Fibroblast of the aortic adventitia (primary cell): Measurements from ENCODE around the gene FUZ. TPM values are rescaled to one million over a fixed set of nuclear protein-coding genes. Genes with fewer than 3 reads are reported as not detected.

Source experiments
- DNase-seq: peaks from one replicate; pipeline ENCODE4 v3.0.0-alpha.2; 2010; ENCODE audit warnings: low read depth
- H3K4me3 ChIP-seq: 2 replicates; pipeline ENCODE4 v1.5.1; 2011; ENCODE audit warnings: low read depth, mild to moderate bottlenecking, control low read depth, low read length, moderate library complexity
- CTCF ChIP-seq: IDR thresholded peaks from 2 replicates; pipeline ENCODE4 v1.5.1; 2011; ENCODE audit warnings: mild to moderate bottlenecking, low read length, control low read depth, inconsistent platforms; ENCODE audit not compliant: insufficient read depth
- total RNA-seq: library from RNA; depleted of rRNA; stranded (reverse); fragments of >200 nt; gene quantifications from 2 replicates; pipeline ENCODE4 v1.2.3, GENCODE V29; 2012; ENCODE audit warnings: low replicate concordance

The FUZ gene
- total RNA-seq, 1 donor: 23.5 TPM

GRCh38 chr19:49791776-49792445 is 21.2 kb downstream of the FUZ start:
- no peak for DNase-seq
- no peak for TF ChIP-seq CTCF
- H3K4me3 ChIP-seq: no peak overlapping the region

GRCh38 chr19:49790866-49791265 is 22.2 kb downstream of the FUZ start:
- DNase-seq: peak; percentile 42
- H3K4me3 ChIP-seq: no peak overlapping the region
- TF ChIP-seq CTCF: no peak

- no peak for TF ChIP-seq CTCF
- H3K4me3 ChIP-seq: no peak overlapping the region
- no peak for DNase-seq
Observed at GRCh38 chr19:49788857-49789256, 24.2 kb downstream of the FUZ start.

GRCh38 chr19:49787746-49788145 is 25.3 kb downstream of the FUZ start:
- DNase-seq: no peak
- TF ChIP-seq CTCF: no peak
- H3K4me3 ChIP-seq: no peak overlapping the region

- no peak overlapping the region for H3K4me3 ChIP-seq
- DNase-seq: peak; percentile 61
Observed at GRCh38 chr19:49786376-49786820, 26.7 kb downstream of the FUZ start.

GRCh38 chr19:49782515-49782914 is 30.6 kb downstream of the FUZ start:
- no peak for TF ChIP-seq CTCF

More at GRCh38 chr19:49786376-49786820, 26.7 kb downstream of the FUZ start:
- TF ChIP-seq CTCF: no peak

GRCh38 chr19:49781394-49781793 is 31.7 kb downstream of the FUZ start:
- no peak for DNase-seq
- TF ChIP-seq CTCF: no peak

More at GRCh38 chr19:49782515-49782914, 30.6 kb downstream of the FUZ start:
- DNase-seq: no peak
- no peak overlapping the region for H3K4me3 ChIP-seq

More at GRCh38 chr19:49781394-49781793, 31.7 kb downstream of the FUZ start:
- no peak overlapping the region for H3K4me3 ChIP-seq
